Body of pancreas (tissue), 4 donors: ENCODE measurements around the gene COL13A1. TPM values are rescaled to one million over a fixed set of nuclear protein-coding genes. Genes with fewer than 3 reads are reported as not detected.

ENCODE experiments used
- ATAC-seq: fragments of 150-250 bp; one replicate; pipeline ENCODE4 v1.9.1; 2016
- DNase-seq, 4 donors: peaks; one replicate each; pipeline ENCODE4 v3.0.0-alpha.2; 2019
- H3K27ac ChIP-seq, 4 donors: fragments of 200-600 bp; sonication (generic); 1 replicate in 3 of 4; 2 replicates in 1 of 4; pipeline versions ENCODE4 v1.5.1 to v1.6.1; 2016 to 2019; ENCODE audit warnings: mild to moderate bottlenecking in 1 of 4, mixed read lengths in 1 of 4, moderate library complexity in 1 of 4
- H3K27me3 ChIP-seq, 2 donors: fragments of 200-600 bp; sonication (generic); one replicate each; pipeline ENCODE4 v1.6.0; 2016; ENCODE audit warnings: mild to moderate bottlenecking in 1 of 2
- H3K36me3 ChIP-seq, 2 donors: fragments of 200-600 bp; sonication (generic); replicated peaks in 1 of 2; 2 replicates each; pipeline ENCODE4 v1.5.1; 2016; ENCODE audit warnings: low read depth in 2 of 2; ENCODE audit not compliant: insufficient read depth in 1 of 2
- H3K4me1 ChIP-seq: fragments of 200-600 bp; sonication (generic); one replicate; pipeline ENCODE4 v1.6.0; 2016
- H3K4me3 ChIP-seq, 2 donors: fragments of 200-600 bp; sonication (generic); 1 replicate in 1 of 2; 2 replicates in 1 of 2; pipeline ENCODE4 v1.5.1; 2016 to 2019
- H3K9me3 ChIP-seq, 3 donors: fragments of 200-600 bp; sonication (generic); 1 replicate in 2 of 3; 2 replicates in 1 of 3; pipeline ENCODE4 v1.5.1; 2016
- CTCF ChIP-seq, 7 experiments: fragments of 450-650 bp in 4 of 7; fragments of 200-600 bp in 3 of 7; sonication (generic) in 3 of 7; IDR thresholded peaks; one replicate each; pipeline ENCODE4 v1.5.1; 2016 to 2019; ENCODE audit warnings: antibody characterized with exemption in 7 of 7
- POLR2A ChIP-seq, 3 donors: fragments of 450-650 bp; IDR thresholded peaks; one replicate each; pipeline ENCODE4 v1.6.1; 2016; ENCODE audit warnings: antibody characterized with exemption in 3 of 3, mild to moderate bottlenecking in 2 of 3
- WGBS, 2 donors: methylation state at CpG; one replicate each; pipeline ENCODE4 v1.1.5; 2017; 5-methylcytosine and 5-hydroxymethylcytosine counted together
- intact Hi-C: fragments of 100-400 bp; cut with DNase I; formaldehyde crosslinking; loops from one replicate; pipeline ENCODE4 v1.15.1; 2023
- total RNA-seq, 2 donors: library from RNA; depleted of rRNA; stranded (reverse); fragments of >200 nt; gene quantifications; one replicate each; pipeline ENCODE4 v1.1.0, GENCODE V29; 2016

COL13A1 gene
- total RNA-seq, 2 donors from 2014 or later, result 2.3 TPM; not detected in 1

GRCh38 chr10:69915215-69915560, 113.5 kb downstream of the COL13A1 start:
- 75 to 96% methylated on average over 3 of the region's 3 CpGs for WGBS, 2 donors
- H3K27me3 ChIP-seq, result no peaks in the 10 kb centered on the region
- no peak overlapping the region for H3K27ac ChIP-seq
- intact Hi-C loops, result loop anchor here (10.0 kb wide), 1 partner anchor 130 kb away; no protein-coding TSS in a partner anchor
- no peak overlapping the region for H3K4me3 ChIP-seq
- no peak for ATAC-seq
- no peak for TF ChIP-seq POLR2A (IDR thresholded peaks at IDR 0.05)
- TF ChIP-seq CTCF (IDR thresholded peaks at IDR 0.05), result no peak
- H3K9me3 ChIP-seq, result no peaks in the 10 kb centered on the region
- H3K36me3 ChIP-seq, result no peaks in the 10 kb centered on the region
- DNase-seq, result no peak
- peaks cover 6% of the 10 kb centered on the region for H3K4me1 ChIP-seq

- H3K4me1 ChIP-seq, result peaks cover 6% of the 10 kb centered on the region
- TF ChIP-seq POLR2A (IDR thresholded peaks at IDR 0.05) (no peak), CTCF (IDR thresholded peaks at IDR 0.05) (no peak)
- peak in 1 of 4 donors; percentile 16 for DNase-seq
- H3K36me3 ChIP-seq, result no peaks in the 10 kb centered on the region
- no peaks in the 10 kb centered on the region for H3K27me3 ChIP-seq
- intact Hi-C loops, result loop anchor here (10.0 kb wide), 1 partner anchor 131 kb away; no protein-coding TSS in a partner anchor
- ATAC-seq, result no peak
- no peak overlapping the region for H3K4me3 ChIP-seq
- no peaks in the 10 kb centered on the region for H3K9me3 ChIP-seq
- WGBS, 2 donors, result 46 to 51% methylated on average over 2 to 6 of the region's 6 CpGs
- H3K27ac ChIP-seq, result no peak overlapping the region
Observed at GRCh38 chr10:69916118-69916517, 114.4 kb downstream of the COL13A1 start.

- no peak overlapping the region for H3K4me3 ChIP-seq
- TF ChIP-seq CTCF (IDR thresholded peaks at IDR 0.05) (no peak), POLR2A (IDR thresholded peaks at IDR 0.05) (no peak)
- DNase-seq (no peak), ATAC-seq (no peak)
- no peaks in the 10 kb centered on the region for H3K4me1 ChIP-seq
- no peaks in the 10 kb centered on the region for H3K9me3 ChIP-seq
- 42 to 52% methylated on average over 9 to 12 of the region's 12 CpGs for WGBS, 2 donors
- H3K36me3 ChIP-seq, result no peaks in the 10 kb centered on the region
- H3K27me3 ChIP-seq, result no peaks in the 10 kb centered on the region
- H3K27ac ChIP-seq, result no peak overlapping the region
- intact Hi-C loops, result loop anchor here (10.0 kb wide), 1 partner anchor 133 kb away; no protein-coding TSS in a partner anchor
Observed at GRCh38 chr10:69918036-69918435, 116.3 kb downstream of the COL13A1 start.

- no peak for DNase-seq
- H3K36me3 ChIP-seq, result no peaks in the 10 kb centered on the region
- ATAC-seq, result no peak
- no peaks in the 10 kb centered on the region for H3K27me3 ChIP-seq
- H3K4me3 ChIP-seq, result no peak overlapping the region
- intact Hi-C loops, result loop anchor here (10.0 kb wide), 1 partner anchor 134 kb away; no protein-coding TSS in a partner anchor
- H3K9me3 ChIP-seq, result no peaks in the 10 kb centered on the region
- TF ChIP-seq POLR2A (IDR thresholded peaks at IDR 0.05) (no peak), CTCF (IDR thresholded peaks at IDR 0.05) (no peak)
- WGBS, 2 donors, result 0 to 12% methylated on average over 1 of the region's 1 CpG
- H3K27ac ChIP-seq, result no peak overlapping the region
- no peaks in the 10 kb centered on the region for H3K4me1 ChIP-seq
Observed at GRCh38 chr10:69919250-69919649, 117.5 kb downstream of the COL13A1 start.

- Histone ChIP-seq H3K27me3 (no peaks in the 10 kb centered on the region), H3K9me3 (no peaks in the 10 kb centered on the region), H3K4me1 (no peaks in the 10 kb centered on the region), H3K4me3 (no peak overlapping the region), H3K27ac (no peak overlapping the region), H3K36me3 (no peaks in the 10 kb centered on the region)
- intact Hi-C loops, result no loop called here
- ATAC-seq, result no peak
- DNase-seq, result no peak
- TF ChIP-seq POLR2A (IDR thresholded peaks at IDR 0.05), result no peak
- TF ChIP-seq CTCF (IDR thresholded peaks at IDR 0.05), result no peak
- WGBS, 2 donors, result 40 to 45% methylated on average over 5 of the region's 5 CpGs
Observed at GRCh38 chr10:69925111-69925510, 123.4 kb downstream of the COL13A1 start.
